ENCODE data around the gene FGF2.
"Not testable (repeated sequence)": the region's sequence is repeated elsewhere in the genome, so short reads cannot be mapped to it uniquely, and the experiment has no call there.

- TF ChIP-seq CTCF, POLR2A (IDR thresholded peaks at IDR 0.05): not testable (repeated sequence)
Observed at GRCh38 chr4:122786296-122786695, 40.3 kb upstream of the FGF2 start.

Data from tibial nerve (tissue), 3 donors.